Natural killer cell treated with Interleukin-12 subunit alpha and Interleukin-12 subunit beta and Interleukin-15 and Interleukin-18, amount 100 ng/mL, for 72 hours (primary cell): ENCODE data around the gene FGFR3. TPM values are rescaled to one million over a fixed set of nuclear protein-coding genes. Genes with fewer than 3 reads are reported as not detected.

ENCODE experiments used
- ATAC-seq, 2 donors: fragments of 150-1000 bp; cut with Tn5 transposase in 1 of 2; sonication (Bioruptor Pico), chemical (Tn5 transposase) in 1 of 2; 2 replicates each; pipeline ENCODE4 v1.10.0; 2021
- DNase-seq: peaks from one replicate; pipeline ENCODE4 v3.0.0; 2022; ENCODE audit warnings: low spot score
- H3K27ac Mint-ChIP-seq, 2 donors: 1 replicate in 1 of 2; 2 replicates in 1 of 2; pipeline ENCODE4 v1.8.0; 2022; ENCODE audit warnings: mixed read lengths in 2 of 2, mild to moderate bottlenecking in 1 of 2, moderate library complexity in 1 of 2
- H3K27me3 Mint-ChIP-seq, 2 donors: 1 replicate in 1 of 2; 2 replicates in 1 of 2; pipeline ENCODE4 v1.8.0; 2022; ENCODE audit warnings: mixed read lengths in 2 of 2
- H3K36me3 Mint-ChIP-seq: one replicate; pipeline ENCODE4 v1.8.0; 2022; ENCODE audit warnings: mixed read lengths
- H3K4me1 Mint-ChIP-seq, 2 donors: 1 replicate in 1 of 2; 2 replicates in 1 of 2; pipeline ENCODE4 v1.8.0; 2022; ENCODE audit warnings: low read depth in 2 of 2, mixed read lengths in 2 of 2, mild to moderate bottlenecking in 1 of 2
- H3K4me3 Mint-ChIP-seq: one replicate; pipeline ENCODE4 v1.8.0; 2022; ENCODE audit warnings: mixed read lengths
- H3K9me3 Mint-ChIP-seq: 2 replicates; pipeline ENCODE4 v1.8.0; 2022; ENCODE audit warnings: mixed read lengths
- total RNA-seq, 2 donors: library from RNA; stranded (reverse); gene quantifications; one replicate each; pipeline ENCODE4 v1.2.3, GENCODE V29; 2022

FGFR3 gene
- total RNA-seq, 2 donors from 2014 or later, result not detected

GRCh38 chr4:1783015-1783414 is 10.1 kb upstream of the FGFR3 start:
- H3K27me3 Mint-ChIP-seq, result no peaks in the 10 kb centered on the region
- no peaks in the 10 kb centered on the region for H3K9me3 Mint-ChIP-seq
- DNase-seq (no peak), ATAC-seq (no peak)
- H3K4me1 Mint-ChIP-seq, result no peaks in the 10 kb centered on the region
- H3K27ac Mint-ChIP-seq, result no peak overlapping the region
- H3K4me3 Mint-ChIP-seq, result no peak overlapping the region
- no peaks in the 10 kb centered on the region for H3K36me3 Mint-ChIP-seq

- Mint-ChIP-seq H3K4me1 (no peaks in the 10 kb centered on the region), H3K27me3 (no peaks in the 10 kb centered on the region)
- DNase-seq, result no peak
Observed at GRCh38 chr4:1783970-1784369, 9.1 kb upstream of the FGFR3 start.

GRCh38 chr4:1784395-1784788 is 8.7 kb upstream of the FGFR3 start:
- no peak overlapping the region for H3K4me3 Mint-ChIP-seq
- ATAC-seq (no peak), DNase-seq (no peak)
- H3K27me3 Mint-ChIP-seq, result no peaks in the 10 kb centered on the region
- no peaks in the 10 kb centered on the region for H3K9me3 Mint-ChIP-seq
- no peaks in the 10 kb centered on the region for H3K36me3 Mint-ChIP-seq
- H3K27ac Mint-ChIP-seq, result no peak overlapping the region
- H3K4me1 Mint-ChIP-seq, result no peaks in the 10 kb centered on the region

More at GRCh38 chr4:1783970-1784369, 9.1 kb upstream of the FGFR3 start:
- H3K4me3 Mint-ChIP-seq, result no peak overlapping the region
- ATAC-seq, result no peak
- H3K27ac Mint-ChIP-seq, result no peak overlapping the region
- no peaks in the 10 kb centered on the region for H3K9me3 Mint-ChIP-seq
- no peaks in the 10 kb centered on the region for H3K36me3 Mint-ChIP-seq

- DNase-seq (no peak), ATAC-seq (no peak)
Observed at GRCh38 chr4:1784789-1785591, 8.1 kb upstream of the FGFR3 start.

DNA sequence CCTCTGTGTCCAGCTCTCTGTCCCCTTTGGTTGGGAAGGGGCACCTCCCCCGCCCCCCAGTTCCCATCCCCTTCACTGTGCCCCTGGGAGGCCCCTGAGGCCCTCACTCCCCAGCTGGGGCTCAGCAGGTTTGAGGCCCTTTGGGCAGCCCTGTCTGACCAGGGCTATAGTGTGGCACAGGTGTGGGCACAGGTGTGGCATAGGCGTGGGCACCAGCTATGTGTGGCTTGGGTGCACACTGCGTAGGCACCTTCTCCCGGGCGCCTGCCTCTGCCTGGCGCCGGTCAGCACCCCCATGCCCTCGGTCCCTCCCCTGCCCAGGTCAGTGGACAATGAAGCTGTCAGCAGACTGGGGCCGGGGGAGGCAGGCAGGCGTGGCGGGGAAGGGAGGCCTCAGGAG is 7.5 kb upstream of the FGFR3 start:
- no peaks in the 10 kb centered on the region for H3K27me3 Mint-ChIP-seq
- no peak overlapping the region for H3K4me3 Mint-ChIP-seq
- DNase-seq (no peak), ATAC-seq (no peak)
- no peak overlapping the region for H3K27ac Mint-ChIP-seq
- no peaks in the 10 kb centered on the region for H3K4me1 Mint-ChIP-seq
- no peaks in the 10 kb centered on the region for H3K36me3 Mint-ChIP-seq
- no peaks in the 10 kb centered on the region for H3K9me3 Mint-ChIP-seq

More at GRCh38 chr4:1784789-1785591, 8.1 kb upstream of the FGFR3 start:
- Mint-ChIP-seq H3K9me3 (no peaks in the 10 kb centered on the region), H3K4me3 (no peak overlapping the region), H3K36me3 (no peaks in the 10 kb centered on the region), H3K4me1 (no peaks in the 10 kb centered on the region), H3K27me3 (no peaks in the 10 kb centered on the region), H3K27ac (no peak overlapping the region)

DNA sequence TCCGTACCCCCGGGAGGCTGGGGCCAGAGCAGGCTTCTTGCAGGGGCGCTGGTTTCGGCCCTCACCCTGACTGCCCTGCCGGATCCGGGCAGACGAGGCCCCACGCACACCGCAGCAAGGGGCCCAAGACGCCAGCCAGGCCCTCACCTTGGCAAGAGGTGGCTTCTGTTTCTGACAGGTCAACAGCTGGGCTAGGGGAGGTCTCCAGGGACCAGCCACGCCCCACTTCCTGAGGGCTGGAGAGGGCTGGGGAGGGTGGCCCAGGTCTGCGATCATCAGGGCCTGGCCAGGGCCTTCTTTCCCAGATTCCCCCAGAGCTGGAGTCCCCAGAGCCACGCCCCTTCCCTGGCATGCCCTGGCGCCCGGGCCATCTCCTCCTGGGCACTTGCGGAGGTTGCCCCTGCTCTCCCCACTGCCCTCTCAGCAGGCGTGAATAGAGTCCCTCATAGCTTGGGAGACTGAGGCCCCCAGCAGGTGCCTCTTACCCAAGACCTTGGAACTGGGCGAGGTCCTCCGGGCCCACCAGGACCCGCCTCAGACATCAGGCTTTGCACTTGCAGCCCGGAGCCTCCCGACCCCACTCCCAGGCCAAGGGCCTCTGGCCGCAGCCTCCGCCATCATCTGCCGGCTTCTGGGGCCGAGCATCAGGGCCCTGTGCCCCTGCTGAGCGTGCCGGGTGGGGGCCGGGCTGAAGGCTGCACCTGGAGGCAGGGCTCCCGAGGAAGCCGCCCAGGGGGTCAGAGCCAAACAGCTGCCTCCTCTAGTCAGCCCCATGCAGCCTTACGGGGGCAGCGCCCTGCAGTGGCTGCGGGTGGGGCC is 6.3 kb upstream of the FGFR3 start:
- DNase-seq (no peak), ATAC-seq (no peak)
- peaks cover 0 to 2% of the 10 kb centered on the region in 2 donors for H3K27me3 Mint-ChIP-seq
- H3K27ac Mint-ChIP-seq, result no peak overlapping the region
- no peaks in the 10 kb centered on the region for H3K36me3 Mint-ChIP-seq
- no peak overlapping the region for H3K4me3 Mint-ChIP-seq
- no peaks in the 10 kb centered on the region for H3K9me3 Mint-ChIP-seq
- H3K4me1 Mint-ChIP-seq, result no peaks in the 10 kb centered on the region

DNA sequence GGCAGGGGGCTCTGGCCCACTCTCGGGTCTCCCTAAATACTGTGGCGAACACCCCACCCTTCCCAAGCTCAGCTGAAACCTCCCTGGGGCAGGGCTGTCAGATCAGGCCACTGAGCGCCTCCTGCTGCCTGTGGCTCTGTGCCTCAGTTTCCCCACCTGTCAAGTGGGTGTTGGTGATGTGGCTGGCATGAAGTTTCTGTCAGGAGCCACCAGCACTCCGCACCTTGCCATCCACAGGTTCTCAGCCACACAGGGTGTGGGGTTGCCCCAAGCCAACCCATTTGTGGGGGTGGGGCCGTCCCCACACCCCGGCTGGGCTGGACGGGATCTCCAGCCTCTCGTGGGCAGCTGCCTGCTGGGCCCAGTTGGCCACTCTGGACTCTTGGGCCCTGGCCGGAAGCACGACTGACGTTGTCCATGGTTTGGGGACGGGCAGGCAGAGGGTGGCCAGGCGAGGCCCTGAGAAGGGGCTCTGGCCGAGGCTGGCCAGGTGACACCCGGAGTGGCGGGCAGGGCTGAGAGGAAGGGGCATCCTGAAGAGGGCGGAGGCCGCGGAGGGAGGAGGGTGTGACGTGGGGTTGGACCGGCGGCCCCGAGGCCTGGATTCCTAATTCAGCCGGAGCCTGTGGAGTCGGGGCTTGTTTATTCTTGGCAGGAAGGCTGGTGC is 5.5 kb upstream of the FGFR3 start:
- no peaks in the 10 kb centered on the region for H3K36me3 Mint-ChIP-seq
- H3K9me3 Mint-ChIP-seq, result no peaks in the 10 kb centered on the region
- peaks cover 0 to 2% of the 10 kb centered on the region in 2 donors for H3K27me3 Mint-ChIP-seq
- no peak for ATAC-seq
- DNase-seq, result no peak
- no peaks in the 10 kb centered on the region for H3K4me1 Mint-ChIP-seq
- no peak overlapping the region for H3K27ac Mint-ChIP-seq
- no peak overlapping the region for H3K4me3 Mint-ChIP-seq

- H3K36me3 Mint-ChIP-seq, result no peaks in the 10 kb centered on the region
- peaks cover 0 to 2% of the 10 kb centered on the region in 2 donors for H3K27me3 Mint-ChIP-seq
- H3K4me1 Mint-ChIP-seq, result no peaks in the 10 kb centered on the region
- H3K4me3 Mint-ChIP-seq, result no peak overlapping the region
- no peaks in the 10 kb centered on the region for H3K9me3 Mint-ChIP-seq
- no peak for ATAC-seq
- no peak for DNase-seq
- H3K27ac Mint-ChIP-seq, result no peak overlapping the region
Observed at GRCh38 chr4:1788254-1788973, 4.7 kb upstream of the FGFR3 start.

GRCh38 chr4:1789552-1789951 is 3.5 kb upstream of the FGFR3 start:
- Mint-ChIP-seq H3K27me3 (peaks cover 0 to 2% of the 10 kb centered on the region in 2 donors), H3K4me3 (no peak overlapping the region)

GRCh38 chr4:1790005-1790404 is 3.1 kb upstream of the FGFR3 start:
- peaks cover 0 to 2% of the 10 kb centered on the region in 2 donors for H3K27me3 Mint-ChIP-seq
- no peak for ATAC-seq

More at GRCh38 chr4:1789552-1789951, 3.5 kb upstream of the FGFR3 start:
- Mint-ChIP-seq H3K9me3 (no peaks in the 10 kb centered on the region), H3K4me1 (no peaks in the 10 kb centered on the region), H3K27ac (no peak overlapping the region), H3K36me3 (no peaks in the 10 kb centered on the region)
- ATAC-seq, result no peak
- no peak for DNase-seq

GRCh38 chr4:1792158-1792831 is 798 bp upstream of the FGFR3 start:
- ATAC-seq, result no peak
- no peaks in the 10 kb centered on the region for H3K36me3 Mint-ChIP-seq
- no peaks in the 10 kb centered on the region for H3K9me3 Mint-ChIP-seq
- DNase-seq, result no peak
- no peak overlapping the region for H3K27ac Mint-ChIP-seq
- H3K27me3 Mint-ChIP-seq, result peaks cover 0 to 7% of the 10 kb centered on the region in 2 donors
- no peak overlapping the region for H3K4me3 Mint-ChIP-seq
- no peaks in the 10 kb centered on the region for H3K4me1 Mint-ChIP-seq

More at GRCh38 chr4:1790005-1790404, 3.1 kb upstream of the FGFR3 start:
- Mint-ChIP-seq H3K27ac (no peak overlapping the region), H3K4me3 (no peak overlapping the region), H3K9me3 (no peaks in the 10 kb centered on the region), H3K4me1 (no peaks in the 10 kb centered on the region), H3K36me3 (no peaks in the 10 kb centered on the region)
- no peak for DNase-seq

DNA sequence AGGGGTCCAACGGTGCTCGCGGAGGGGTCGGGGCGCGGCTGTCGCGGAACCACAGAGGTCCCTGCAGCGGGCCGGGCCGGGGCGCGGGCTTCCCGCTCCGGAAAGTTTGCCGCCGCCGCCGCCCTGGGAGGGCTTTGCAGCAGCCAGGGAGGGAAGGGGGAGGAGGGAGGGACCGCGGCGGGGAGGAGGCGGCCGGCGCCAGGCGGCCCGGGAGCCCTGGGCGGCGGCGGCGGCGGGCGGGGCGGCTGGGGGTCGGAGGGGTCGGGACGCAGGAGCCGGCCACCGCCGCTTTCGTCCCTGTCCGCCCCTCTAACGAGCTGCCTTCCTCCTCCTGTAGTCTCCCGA is 375 bp downstream of the FGFR3 start:
- no peak overlapping the region for H3K4me3 Mint-ChIP-seq
- H3K36me3 Mint-ChIP-seq, result no peaks in the 10 kb centered on the region
- peak; percentile 14 to 26 for ATAC-seq

More for the DNA sequence above, 375 bp downstream of the FGFR3 start:
- no peaks in the 10 kb centered on the region for H3K9me3 Mint-ChIP-seq
- peaks cover 0 to 7% of the 10 kb centered on the region in 2 donors for H3K27me3 Mint-ChIP-seq
- H3K27ac Mint-ChIP-seq, result no peak overlapping the region
- DNase-seq, result no peak
- no peaks in the 10 kb centered on the region for H3K4me1 Mint-ChIP-seq
